ENCODE results near the gene ADD3. TPM values are rescaled to one million over a fixed set of nuclear protein-coding genes. Genes with fewer than 3 reads are reported as not detected.

ADD3 gene
- total and polyA plus RNA-seq, 2 of the 13 experiments (the other 11 are each of a cell fraction or from before 2014, with no cell fraction given), result 44.7 to 57.5 TPM

DNA sequence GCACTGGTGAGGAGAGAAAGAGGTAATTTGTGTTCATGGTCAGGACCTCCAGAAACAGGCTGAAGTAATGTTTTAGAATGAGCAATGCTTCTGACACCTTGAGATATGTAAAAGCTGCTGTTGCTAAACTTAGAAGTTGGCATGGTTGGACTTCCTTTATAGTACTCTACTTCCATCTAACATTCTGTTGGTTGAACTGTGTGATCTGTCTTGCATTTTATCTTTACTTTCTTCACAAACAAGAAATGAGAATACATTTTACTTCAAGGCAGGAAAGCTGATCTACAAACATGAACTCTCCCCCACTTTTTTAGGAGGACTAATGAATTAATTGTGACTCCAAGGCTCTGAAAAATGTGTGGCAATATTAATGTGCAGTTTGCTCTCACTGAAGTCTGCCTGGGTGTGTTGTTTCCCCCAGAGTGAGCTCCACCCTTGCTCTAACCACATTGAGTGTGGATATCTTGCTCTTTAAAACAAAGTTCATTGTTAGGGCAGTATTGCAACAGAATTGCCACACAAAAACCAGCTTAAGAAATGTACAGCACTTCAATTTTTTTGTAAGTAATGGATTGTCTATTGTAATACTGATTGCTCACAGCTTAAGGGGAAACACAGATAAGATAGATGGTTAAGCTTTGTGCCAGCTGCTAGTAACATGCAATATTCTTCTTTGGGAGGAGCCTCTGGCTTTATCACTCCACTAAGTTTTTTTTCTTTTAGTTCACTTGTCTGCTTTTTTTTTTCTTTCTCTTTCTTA is 69.0 kb downstream of the ADD3 start (continued):
- TF ChIP-seq TIGD3 (CRISPR knock-in tag; IDR thresholded peaks at IDR 0.05; ENCODE audit: borderline replicate concordance), result no peak
- TF ChIP-seq ZNF292 (CRISPR knock-in tag; IDR thresholded peaks at IDR 0.05; ENCODE audit: borderline replicate concordance, low read depth), result 0 out of 2 replicates have a peak, but pooled peaks have one; percentile 14
- TF ChIP-seq ELF4 (CRISPR knock-in tag; IDR thresholded peaks at IDR 0.05; ENCODE audit: borderline replicate concordance), result no peak
- TF ChIP-seq, protein P1, sequence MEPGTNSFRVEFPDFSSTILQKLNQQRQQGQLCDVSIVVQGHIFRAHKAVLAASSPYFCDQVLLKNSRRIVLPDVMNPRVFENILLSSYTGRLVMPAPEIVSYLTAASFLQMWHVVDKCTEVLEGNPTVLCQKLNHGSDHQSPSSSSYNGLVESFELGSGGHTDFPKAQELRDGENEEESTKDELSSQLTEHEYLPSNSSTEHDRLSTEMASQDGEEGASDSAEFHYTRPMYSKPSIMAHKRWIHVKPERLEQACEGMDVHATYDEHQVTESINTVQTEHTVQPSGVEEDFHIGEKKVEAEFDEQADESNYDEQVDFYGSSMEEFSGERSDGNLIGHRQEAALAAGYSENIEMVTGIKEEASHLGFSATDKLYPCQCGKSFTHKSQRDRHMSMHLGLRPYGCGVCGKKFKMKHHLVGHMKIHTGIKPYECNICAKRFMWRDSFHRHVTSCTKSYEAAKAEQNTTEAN (CRISPR knock-in tag; conservative IDR thresholded peaks at IDR 0.05), result 0 out of 2 replicates have a peak, but pooled peaks have one; percentile 58
- no peak for TF ChIP-seq FOXP1 (IDR thresholded peaks at IDR 0.05)
- TF ChIP-seq FOXP1 (CRISPR knock-in tag; IDR thresholded peaks at IDR 0.05), result 0 out of 2 replicates have a peak, but pooled peaks have one; percentile 47
- TF ChIP-seq CREB1 (IDR thresholded peaks at IDR 0.05), result no peak
- TF ChIP-seq CREB1 (CRISPR knock-in tag; IDR thresholded peaks at IDR 0.05), result peak; percentile 19; the same call in 1 of the 2 replicates
- peak; percentile 23; the same call in 1 of the 2 replicates for TF ChIP-seq HDAC2 (CRISPR knock-in tag; IDR thresholded peaks at IDR 0.05)
- no peak for TF ChIP-seq PLSCR1 (CRISPR knock-in tag; IDR thresholded peaks at IDR 0.05; ENCODE audit: borderline replicate concordance)
- TF ChIP-seq TCF12 (IDR thresholded peaks at IDR 0.05), result no peak
- TF ChIP-seq TCF12 (CRISPR knock-in tag; IDR thresholded peaks at IDR 0.05), result no peak
- no peak for TF ChIP-seq ZNF672 (CRISPR knock-in tag; IDR thresholded peaks at IDR 0.05)
- TF ChIP-seq, protein P2, sequence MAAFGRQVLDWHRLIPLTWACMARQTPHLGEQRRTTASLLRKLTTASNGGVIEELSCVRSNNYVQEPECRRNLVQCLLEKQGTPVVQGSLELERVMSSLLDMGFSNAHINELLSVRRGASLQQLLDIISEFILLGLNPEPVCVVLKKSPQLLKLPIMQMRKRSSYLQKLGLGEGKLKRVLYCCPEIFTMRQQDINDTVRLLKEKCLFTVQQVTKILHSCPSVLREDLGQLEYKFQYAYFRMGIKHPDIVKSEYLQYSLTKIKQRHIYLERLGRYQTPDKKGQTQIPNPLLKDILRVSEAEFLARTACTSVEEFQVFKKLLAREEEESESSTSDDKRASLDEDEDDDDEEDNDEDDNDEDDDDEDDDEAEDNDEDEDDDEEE (CRISPR knock-in tag; IDR thresholded peaks at IDR 0.05), result no peak
- TF ChIP-seq ZNF7 (CRISPR knock-in tag; IDR thresholded peaks at IDR 0.05), result peak; percentile 49
- no peak for TF ChIP-seq ISX (CRISPR knock-in tag; conservative IDR thresholded peaks at IDR 0.05)
- TF ChIP-seq HBP1 (CRISPR knock-in tag; IDR thresholded peaks at IDR 0.05; ENCODE audit: low read depth), result no peak
- no peak for TF ChIP-seq ZNF737 (CRISPR knock-in tag; IDR thresholded peaks at IDR 0.05; ENCODE audit: borderline replicate concordance)
- TF ChIP-seq ZNF75D (CRISPR knock-in tag; IDR thresholded peaks at IDR 0.05; ENCODE audit: borderline replicate concordance), result no peak
- no peak for TF ChIP-seq ZNF724P (CRISPR knock-in tag; IDR thresholded peaks at IDR 0.05; ENCODE audit: borderline replicate concordance)
- TF ChIP-seq YY1 (IDR thresholded peaks at IDR 0.05; ENCODE audit: insufficient read depth, insufficient replicate concordance, low read depth, low read length), result no peak
- TF ChIP-seq ZNF816 (CRISPR knock-in tag; IDR thresholded peaks at IDR 0.05; ENCODE audit: borderline replicate concordance), result no peak
- TF ChIP-seq GTF3A (CRISPR knock-in tag; conservative IDR thresholded peaks at IDR 0.05), result no peak
- TF ChIP-seq ZNF484 (CRISPR knock-in tag; IDR thresholded peaks at IDR 0.05; ENCODE audit: borderline replicate concordance, low read depth), result no peak
- peak; percentile 93 for TF ChIP-seq CEBPB (IDR thresholded peaks at IDR 0.05; ENCODE audit: borderline replicate concordance, low read depth, low read length)

Measured in HepG2 (cell line).